Measurements from ENCODE around the gene PDSS2. TPM values are rescaled to one million over a fixed set of nuclear protein-coding genes. Genes with fewer than 3 reads are reported as not detected.

The PDSS2 gene, protein sequence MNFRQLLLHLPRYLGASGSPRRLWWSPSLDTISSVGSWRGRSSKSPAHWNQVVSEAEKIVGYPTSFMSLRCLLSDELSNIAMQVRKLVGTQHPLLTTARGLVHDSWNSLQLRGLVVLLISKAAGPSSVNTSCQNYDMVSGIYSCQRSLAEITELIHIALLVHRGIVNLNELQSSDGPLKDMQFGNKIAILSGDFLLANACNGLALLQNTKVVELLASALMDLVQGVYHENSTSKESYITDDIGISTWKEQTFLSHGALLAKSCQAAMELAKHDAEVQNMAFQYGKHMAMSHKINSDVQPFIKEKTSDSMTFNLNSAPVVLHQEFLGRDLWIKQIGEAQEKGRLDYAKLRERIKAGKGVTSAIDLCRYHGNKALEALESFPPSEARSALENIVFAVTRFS
- 8.4 and 11.2 TPM in 2 replicates for total RNA-seq

DNA sequence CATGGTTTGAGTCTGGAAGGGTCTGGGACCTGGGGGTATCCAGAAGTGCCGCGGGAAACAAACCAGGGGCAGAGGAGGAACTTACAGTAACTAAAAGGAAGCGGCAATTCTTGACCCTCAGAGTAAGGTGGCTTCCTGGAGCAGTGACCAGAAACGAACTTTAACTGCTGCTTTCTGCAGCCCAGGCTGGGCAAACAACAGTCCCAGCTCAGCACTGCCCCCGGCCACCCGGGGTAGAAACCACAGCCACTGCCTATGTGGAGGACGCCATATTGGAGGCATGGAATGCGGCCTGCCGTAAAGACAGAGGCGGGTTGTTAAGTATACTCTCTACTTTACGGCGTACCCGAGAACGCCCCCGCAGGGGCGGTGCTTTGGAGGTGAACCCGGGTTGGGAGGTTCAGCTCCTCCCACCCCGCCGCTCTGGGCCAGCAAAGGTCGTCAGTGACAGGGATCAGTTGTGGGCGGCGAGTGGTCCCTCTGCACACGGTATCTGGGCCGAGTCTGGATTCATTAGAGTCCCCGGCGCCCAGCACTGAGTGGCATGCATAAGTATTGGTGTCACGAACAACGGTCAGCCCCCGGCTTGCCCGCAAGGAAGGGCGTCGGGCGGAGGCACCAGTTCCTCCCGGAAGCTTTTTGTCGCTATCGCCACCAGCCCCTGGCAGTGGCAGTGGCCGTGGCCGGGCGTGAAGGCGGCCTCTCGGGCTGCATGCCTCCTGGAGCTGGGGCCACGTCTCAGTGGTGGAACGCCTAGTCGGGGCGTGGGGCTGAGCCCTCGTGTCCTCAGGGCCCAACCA, at the start of gene PDSS2:
TSS of gene PDSS2 (minus strand) at position 282 of the 800 bp plus-strand sequence. CDS start at position 3, 279 bp downstream.

DNA sequence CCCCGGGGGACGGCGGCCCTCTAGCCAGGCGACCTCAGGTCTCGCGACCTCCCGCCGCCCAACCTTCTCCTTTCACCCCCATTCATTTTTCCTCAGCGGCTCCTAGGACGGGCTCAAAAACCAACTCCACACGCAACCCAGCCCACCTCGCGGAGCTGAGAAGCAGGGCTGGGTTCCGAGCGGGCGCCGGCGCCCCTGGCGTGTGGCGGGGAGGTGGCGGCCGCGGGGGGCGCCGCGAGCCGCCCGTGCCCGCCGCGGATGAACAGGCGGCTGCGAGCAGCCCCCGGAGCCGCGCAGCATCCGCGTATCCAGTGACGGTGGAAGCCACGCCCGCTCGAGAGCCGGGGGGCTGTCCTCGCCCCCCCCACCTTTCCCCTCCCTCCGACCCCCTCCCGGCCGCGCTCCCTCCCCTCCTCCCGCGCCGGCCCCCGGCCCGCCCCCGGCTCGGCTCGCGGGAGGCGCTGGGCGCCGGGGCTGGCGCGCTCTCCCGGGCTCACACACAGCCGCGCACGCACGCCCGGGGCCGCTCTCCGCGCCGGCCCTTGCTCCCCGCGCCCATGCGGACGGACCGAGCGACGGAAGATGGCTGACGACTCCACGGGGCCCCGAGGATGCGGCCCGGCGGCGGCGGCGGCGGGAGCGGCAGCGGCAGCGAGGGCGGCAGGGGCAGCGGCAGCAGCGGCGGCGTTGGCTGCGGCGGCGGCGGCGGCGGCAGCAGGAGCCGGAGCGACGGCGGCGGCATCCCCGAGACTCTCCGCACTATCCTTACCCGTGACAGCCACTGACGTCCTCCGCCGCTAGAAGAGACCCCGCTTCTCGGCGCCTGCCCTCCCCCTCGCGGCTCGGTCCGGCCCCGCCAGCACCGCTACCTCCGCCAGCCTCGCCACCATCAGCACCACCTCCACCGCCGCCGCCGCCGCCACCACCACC, 30.5 kb upstream of the PDSS2 start, which contains the start of gene SOBP:
TSS of gene SOBP (plus strand) at position 482 of the 930 bp plus-strand sequence. CDS start 500 bp downstream, outside the sequence.

DNA sequence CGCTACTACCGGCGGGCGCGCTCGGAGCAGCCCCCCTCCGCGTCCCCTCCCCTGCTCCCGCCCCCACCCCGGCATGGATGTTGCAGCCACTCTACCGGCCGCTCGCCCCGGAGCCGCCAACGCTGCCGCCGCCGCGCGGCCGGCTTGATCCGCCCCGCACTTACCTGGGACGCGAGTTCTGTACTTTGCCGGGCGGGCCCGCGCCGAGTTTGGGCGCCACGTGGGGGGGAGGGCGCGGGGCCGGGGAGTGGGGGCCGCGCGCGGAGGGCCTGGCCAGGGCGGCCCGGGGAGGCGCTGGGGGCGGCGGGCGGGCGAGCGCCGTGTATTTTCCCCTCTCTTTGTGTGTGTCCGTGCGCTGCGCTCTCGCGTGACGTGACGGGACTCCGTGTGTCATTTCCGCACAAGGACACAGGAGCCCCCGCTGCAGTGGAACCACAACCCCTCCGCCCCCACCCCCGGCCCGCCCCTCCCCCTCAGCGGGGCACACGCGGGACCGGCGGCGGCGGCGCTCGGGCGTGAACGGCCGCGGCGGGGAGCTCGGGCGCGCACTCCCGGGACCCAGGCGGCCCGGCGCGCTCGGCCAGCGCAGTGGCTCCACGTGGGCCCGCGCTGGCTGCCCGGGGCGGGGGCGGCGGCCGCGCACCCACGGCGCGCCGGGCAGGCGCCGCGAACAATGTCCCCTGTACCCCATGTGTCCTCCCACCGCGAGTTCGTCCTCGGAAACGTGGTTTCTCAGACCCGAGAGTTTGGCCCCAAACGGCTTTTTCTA, 344.3 kb downstream of the PDSS2 start, which contains the start of gene BEND3:
TSS of gene BEND3 (minus strand) at position 590 of the 769 bp plus-strand sequence. CDS start 16,230 bp downstream, outside the sequence.

Small RNA genes lying within 50 kb of the gene (small RNA-seq; reads per million reads assigned to genes)
- gene AL591516.1 (not detected), gene RNU6-1299P (not detected)

Other genes starting within 250 kb of the PDSS2 start
- 3.5 and 3.9 TPM in 2 replicates for gene SOBP, start 30.6 kb upstream of the PDSS2 start, total RNA-seq

Measured in hair follicle dermal papilla cell (primary cell).